PC-9 (cell line): ENCODE measurements around the gene CHML.
"Not testable (repeated sequence)": the region's sequence is repeated elsewhere in the genome, so short reads cannot be mapped to it uniquely, and the experiment has no call there.

Experiments used
- CTCF ChIP-seq: fragments of 200-600 bp; sonication (generic); conservative IDR thresholded peaks from 2 replicates; pipeline ENCODE4 v1.6.1; 2017; ENCODE audit warnings: mixed run types, antibody characterized with exemption, mild to moderate bottlenecking, moderate library complexity
- EZH2 ChIP-seq: fragments of 200-600 bp; sonication (generic); IDR thresholded peaks from 2 replicates; pipeline ENCODE4 v1.8.0; 2017; ENCODE audit warnings: antibody characterized with exemption, low read depth

- not testable (repeated sequence) for TF ChIP-seq CTCF, EZH2
Observed at GRCh38 chr1:241681861-241682448, 41.8 kb upstream of the CHML start.
